HepG2 (cell line): ENCODE measurements around the gene ZFR. TPM values are rescaled to one million over a fixed set of nuclear protein-coding genes. Genes with fewer than 3 reads are reported as not detected.

ENCODE experiments used
- DRAP1 ChIP-seq: IDR thresholded peaks from 2 replicates; pipeline ENCODE4 v1.6.1; 2016; ENCODE audit warnings: missing genetic modification reagents, missing compliant biosample characterization
- GABPA ChIP-seq, 2 experiments: IDR thresholded peaks; 2 replicates each; pipeline ENCODE4 v1.6.1; 2011 to 2016; ENCODE audit warnings: low read depth in 2 of 2, low read length in 1 of 2, missing biosample characterization in 1 of 2, missing genetic modification characterization in 1 of 2
- HBP1 ChIP-seq: IDR thresholded peaks from 2 replicates; pipeline ENCODE4 v1.6.1; 2016; ENCODE audit warnings: low read depth, control low read depth
- MIER2 ChIP-seq: IDR thresholded peaks from 2 replicates; pipeline ENCODE4 v1.6.1; 2016; ENCODE audit warnings: missing biosample characterization, missing genetic modification reagents
- NONO ChIP-seq, 2 experiments: fragments of 450-650 bp in 1 of 2; sonication (generic) in 1 of 2; formaldehyde crosslinking in 1 of 2; IDR thresholded peaks in 1 of 2; conservative IDR thresholded peaks in 1 of 2; 2 replicates each; pipeline versions ENCODE4 v1.6.1 to v1.8.0; 2017 to 2022; ENCODE audit warnings: mild to moderate bottlenecking in 1 of 2, missing genetic modification reagents in 1 of 2, moderate library complexity in 1 of 2
- NR1H2 ChIP-seq: sonication (generic); formaldehyde crosslinking; IDR thresholded peaks from 2 replicates; pipeline ENCODE4 v1.8.1; 2022; ENCODE audit warnings: low read depth, missing genetic modification reagents, borderline replicate concordance
- PHF21A ChIP-seq: sonication (generic); formaldehyde crosslinking; IDR thresholded peaks from 2 replicates; pipeline ENCODE4 v1.5.0; 2020; ENCODE audit warnings: mild to moderate bottlenecking, missing genetic modification reagents
- POLR2A ChIP-seq, 2 experiments: IDR thresholded peaks; 2 replicates each; pipeline ENCODE4 v1.6.1; 2011; ENCODE audit warnings: low read depth in 2 of 2, low read length in 2 of 2, mild to moderate bottlenecking in 1 of 2, moderate library complexity in 1 of 2; ENCODE audit not compliant: insufficient read depth in 1 of 2
- RAD21 ChIP-seq: fragments of 450-650 bp; formaldehyde crosslinking; IDR thresholded peaks from 2 replicates; pipeline ENCODE4 v1.5.0; 2020; ENCODE audit warnings: mild to moderate bottlenecking
- TFAP4 ChIP-seq: sonication (generic); IDR thresholded peaks from 2 replicates; pipeline ENCODE4 v1.6.1; 2016; ENCODE audit warnings: low read depth, borderline replicate concordance
- YY1 ChIP-seq: IDR thresholded peaks from 2 replicates; pipeline ENCODE4 v1.6.1; 2011; ENCODE audit warnings: low read length, low read depth, moderate library complexity, mild to moderate bottlenecking; ENCODE audit not compliant: insufficient read depth, insufficient replicate concordance
- ZNF17 ChIP-seq: sonication (generic); formaldehyde crosslinking; IDR thresholded peaks from 2 replicates; pipeline ENCODE4 v1.5.0; 2020; ENCODE audit warnings: mild to moderate bottlenecking, missing genetic modification reagents
- ZNF18 ChIP-seq: sonication (generic); formaldehyde crosslinking; IDR thresholded peaks from 2 replicates; pipeline ENCODE4 v1.8.0; 2022; ENCODE audit warnings: mild to moderate bottlenecking, missing genetic modification reagents; ENCODE audit not compliant: insufficient replicate concordance
- ZNF333 ChIP-seq: sonication (generic); formaldehyde crosslinking; IDR thresholded peaks from 2 replicates; pipeline ENCODE4 v1.4.0; 2020; ENCODE audit warnings: mild to moderate bottlenecking, missing genetic modification reagents, borderline replicate concordance
- ZNF414 ChIP-seq: sonication (generic); formaldehyde crosslinking; IDR thresholded peaks from 2 replicates; pipeline ENCODE4 v1.5.0; 2020; ENCODE audit warnings: missing genetic modification reagents
- ZNF484 ChIP-seq: sonication (generic); formaldehyde crosslinking; IDR thresholded peaks from 2 replicates; pipeline ENCODE4 v1.5.1; 2020; ENCODE audit warnings: mild to moderate bottlenecking, low read depth, missing genetic modification reagents, borderline replicate concordance
- ZNF619 ChIP-seq: sonication (generic); formaldehyde crosslinking; IDR thresholded peaks from 2 replicates; pipeline ENCODE4 v1.4.0; 2020; ENCODE audit warnings: mild to moderate bottlenecking, missing genetic modification reagents
- ZNF749 ChIP-seq: sonication (generic); formaldehyde crosslinking; IDR thresholded peaks from 2 replicates; pipeline ENCODE4 v1.8.0; 2022; ENCODE audit warnings: mild to moderate bottlenecking, missing genetic modification reagents, moderate library complexity, borderline replicate concordance
- ZSCAN29 ChIP-seq: sonication (generic); formaldehyde crosslinking; conservative IDR thresholded peaks from 2 replicates; pipeline ENCODE4 v1.4.0; 2020; ENCODE audit warnings: mild to moderate bottlenecking, missing genetic modification reagents
- polyA plus RNA-seq, 8 experiments: library from polyadenylated mRNA; depleted of rRNA in 3 of 8; stranded (reverse) in 7 of 8; unstranded in 1 of 8; fragments of >200 nt; fragmentation: Illumina TruSeq in 4 of 8; extraction: Trizol in 4 of 8; gene quantifications; 2 replicates each; pipeline versions ENCODE4 v1.2.1 to v1.2.3, GENCODE V29; 2011 to 2016; ENCODE audit warnings: low read depth in 4 of 8, missing spikeins in 1 of 8, mixed read lengths in 1 of 8; ENCODE audit not compliant: insufficient read depth in 1 of 8
- total RNA-seq, 5 experiments: library from RNA; depleted of rRNA; stranded (reverse); fragments of >200 nt; fragmentation: Illumina TruSeq; extraction: Trizol; gene quantifications; 2 replicates each; pipeline ENCODE4 v1.2.3, GENCODE V29; 2016; ENCODE audit warnings: low read depth in 1 of 5
- TF ChIP-seq, protein P1 (sequence below): sonication (generic); formaldehyde crosslinking; IDR thresholded peaks from 2 replicates; pipeline ENCODE4 v1.9.0; 2022; ENCODE audit warnings: low read depth, missing genetic modification reagents

The ZFR gene
- total and polyA plus RNA-seq, 2 of the 13 experiments (the other 11 are each of a cell fraction or from before 2014, with no cell fraction given), result 89.0 to 92.8 TPM

DNA sequence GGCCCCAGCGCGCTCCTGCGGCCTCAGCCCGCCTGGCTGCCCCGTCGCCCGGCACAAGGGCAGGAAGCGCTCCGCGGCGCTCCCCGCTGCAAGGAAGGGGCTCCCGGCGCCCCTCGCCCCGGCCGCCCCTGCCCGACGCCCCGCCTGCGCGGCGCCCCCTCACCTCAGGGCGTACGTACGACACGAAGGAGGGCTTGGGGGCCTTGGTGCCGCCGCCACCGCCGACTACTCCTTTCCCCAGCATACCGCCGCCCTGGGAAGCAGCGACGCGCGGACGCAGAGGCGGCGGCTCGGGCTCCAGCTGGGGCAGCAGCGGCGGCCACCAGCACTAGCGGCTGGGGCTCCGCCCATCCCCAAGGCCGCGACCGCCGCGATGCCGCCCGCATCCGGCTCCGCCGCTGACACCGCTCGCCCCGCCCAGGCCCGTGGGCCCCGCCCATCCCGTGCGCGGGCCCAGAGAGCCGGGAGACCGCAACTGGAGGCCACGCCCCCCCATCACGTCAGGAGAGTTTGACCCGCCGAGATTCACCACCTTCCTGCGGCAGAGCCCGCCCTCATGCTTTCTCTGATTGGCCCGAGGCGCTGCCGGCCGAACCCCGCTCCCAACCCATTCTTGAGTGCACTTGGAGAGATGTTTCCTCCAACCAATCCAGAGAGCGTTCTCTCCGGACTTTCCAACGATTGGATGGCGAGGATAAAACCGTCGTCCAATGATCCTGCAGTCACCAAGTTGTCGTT lies 131.8 kb downstream of the ZFR start, which contains the start of gene MTMR12 (continued):
- TF ChIP-seq MIER2 (CRISPR knock-in tag), result no peak
- TF ChIP-seq ZNF17, result no peak
- peak; percentile 38 for TF ChIP-seq YY1
- TF ChIP-seq NONO (IDR thresholded peaks at IDR 0.05), result no peak
- TF ChIP-seq NONO (CRISPR knock-in tag; conservative IDR thresholded peaks at IDR 0.05), result no peak
- TF ChIP-seq ZNF619 (CRISPR knock-in tag), result no peak
- TF ChIP-seq ZNF414 (CRISPR knock-in tag), result no peak
- TF ChIP-seq, protein P1, sequence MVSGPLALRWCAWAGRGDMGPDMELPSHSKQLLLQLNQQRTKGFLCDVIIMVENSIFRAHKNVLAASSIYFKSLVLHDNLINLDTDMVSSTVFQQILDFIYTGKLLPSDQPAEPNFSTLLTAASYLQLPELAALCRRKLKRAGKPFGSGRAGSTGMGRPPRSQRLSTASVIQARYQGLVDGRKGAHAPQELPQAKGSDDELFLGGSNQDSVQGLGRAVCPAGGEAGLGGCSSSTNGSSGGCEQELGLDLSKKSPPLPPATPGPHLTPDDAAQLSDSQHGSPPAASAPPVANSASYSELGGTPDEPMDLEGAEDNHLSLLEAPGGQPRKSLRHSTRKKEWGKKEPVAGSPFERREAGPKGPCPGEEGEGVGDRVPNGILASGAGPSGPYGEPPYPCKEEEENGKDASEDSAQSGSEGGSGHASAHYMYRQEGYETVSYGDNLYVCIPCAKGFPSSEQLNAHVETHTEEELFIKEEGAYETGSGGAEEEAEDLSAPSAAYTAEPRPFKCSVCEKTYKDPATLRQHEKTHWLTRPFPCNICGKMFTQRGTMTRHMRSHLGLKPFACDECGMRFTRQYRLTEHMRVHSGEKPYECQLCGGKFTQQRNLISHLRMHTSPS (CRISPR knock-in tag), result no peak
- TF ChIP-seq DRAP1, result peak; percentile 94
- TF ChIP-seq NR1H2 (CRISPR knock-in tag), result no peak
- TF ChIP-seq TFAP4, result peak; percentile 73; the same call in 1 of the 2 replicates
- TF ChIP-seq PHF21A (CRISPR knock-in tag), result peak; percentile 92
- TF ChIP-seq ZNF749 (CRISPR knock-in tag), result 0 out of 2 replicates have a peak, but pooled peaks have one; percentile 4
- peak; percentile 64 for TF ChIP-seq RAD21 (CRISPR knock-in tag)
- TF ChIP-seq ZNF18, result no peak
- no peak; the same call in none of the 2 replicates for TF ChIP-seq GABPA (IDR thresholded peaks at IDR 0.05; ENCODE audit: low read depth, low read length)
- no peak; the same call in 1 of the 2 replicates for TF ChIP-seq GABPA (CRISPR knock-in tag; IDR thresholded peaks at IDR 0.05; ENCODE audit: low read depth)
- TF ChIP-seq ZNF484 (CRISPR knock-in tag), result no peak
- no peak for TF ChIP-seq ZSCAN29
- peak; percentile 77 to 78; a peak in 2 of 4 replicates for TF ChIP-seq POLR2A (IDR thresholded peaks at IDR 0.05; ENCODE audit: insufficient read depth in 1 of 2, low read depth in 2 of 2, low read length in 2 of 2)
- TF ChIP-seq ZNF333 (CRISPR knock-in tag), result peak; percentile 42; the same call in 1 of the 2 replicates
- no peak; the same call in 1 of the 2 replicates for TF ChIP-seq HBP1 (CRISPR knock-in tag)
